ENCODE measurements around the gene ACADS. TPM values are rescaled to one million over a fixed set of nuclear protein-coding genes. Genes with fewer than 3 reads are reported as not detected.

The ACADS gene
- 5.3 TPM for total RNA-seq

GRCh38 chr12:120725659-120726509 lies at the start of gene ACADS:
Gene ACADS, plus strand, starts transcription at chr12:120725826. Its CDS starts 60 bp downstream, at chr12:120725886.

GRCh38 chr12:120686690-120687577 lies 38.7 kb upstream of the ACADS start, which contains the start of gene MLEC:
Gene MLEC, plus strand, starts transcription at chr12:120687149. Its CDS starts 148 bp downstream, at chr12:120687297.

GRCh38 chr12:120710031-120710804 lies 15.4 kb upstream of the ACADS start, which contains the start of gene UNC119B:
Gene UNC119B, plus strand, starts transcription at chr12:120710458. Its CDS starts 17 bp downstream, at chr12:120710475.

Other genes starting within 250 kb of the ACADS start
- gene DYNLL1, start 229.7 kb upstream of the ACADS start, total RNA-seq = 231 TPM
- 16.6 TPM for gene COQ5, start 196.7 kb upstream of the ACADS start, total RNA-seq
- 162 TPM for gene RNF10, start 191.5 kb upstream of the ACADS start, total RNA-seq
- gene POP5, start 144.4 kb upstream of the ACADS start, total RNA-seq = 40.4 TPM
- 6.3 TPM for gene CABP1, start 85.2 kb upstream of the ACADS start, total RNA-seq
- 44.8 TPM for gene MLEC, start 38.7 kb upstream of the ACADS start, total RNA-seq
- gene UNC119B, start 15.4 kb upstream of the ACADS start, total RNA-seq = 16.0 TPM
- gene SPPL3, start 178.5 kb downstream of the ACADS start, total RNA-seq = 30.0 TPM